GM21526 (cell line): ENCODE data around the gene GFER.

Experiments
- ATAC-seq: cut with Tn5 transposase; IDR thresholded peaks from one replicate; pipeline ENCODE4 v1.9.1; 2021; ENCODE audit warnings: moderate library complexity; ENCODE audit not compliant: unreplicated experiment, low FRiP score

The GFER gene

DNA sequence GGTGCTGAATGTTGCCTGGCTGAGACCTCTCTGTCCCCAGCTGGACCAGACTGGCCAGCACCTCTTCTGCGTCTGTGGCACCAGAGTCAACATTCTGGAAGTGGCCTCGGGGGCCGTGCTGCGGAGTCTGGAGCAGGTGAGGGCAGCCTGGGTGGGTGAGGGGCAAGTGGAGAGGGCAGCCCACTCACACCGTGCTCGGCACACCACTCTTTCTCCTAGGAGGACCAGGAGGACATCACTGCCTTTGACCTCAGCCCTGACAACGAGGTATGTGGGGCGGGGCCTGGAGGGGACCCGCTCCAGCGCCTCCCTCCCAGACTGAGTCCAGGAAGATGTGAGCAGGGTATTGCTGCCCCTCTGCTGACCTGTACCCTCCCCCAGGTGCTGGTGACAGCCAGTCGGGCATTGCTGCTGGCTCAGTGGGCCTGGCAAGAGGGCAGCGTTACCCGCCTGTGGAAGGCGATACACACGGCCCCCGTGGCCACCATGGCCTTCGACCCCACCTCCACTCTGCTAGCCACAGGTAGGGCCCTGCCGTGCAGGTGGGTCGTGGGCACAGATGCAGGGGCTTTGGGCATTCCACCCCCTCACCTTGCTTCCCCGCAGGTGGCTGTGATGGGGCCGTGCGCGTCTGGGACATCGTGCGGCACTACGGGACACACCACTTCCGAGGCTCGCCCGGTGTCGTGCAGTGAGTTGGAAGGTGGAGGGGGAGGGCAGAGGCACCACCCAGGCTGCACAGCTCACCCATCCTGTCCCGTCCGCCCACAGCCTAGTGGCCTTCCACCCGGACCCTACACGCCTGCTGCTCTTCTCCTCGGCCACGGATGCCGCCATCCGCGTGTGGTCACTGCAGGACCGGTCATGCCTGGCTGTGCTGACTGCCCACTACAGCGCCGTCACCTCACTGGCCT, 9.6 kb upstream of the GFER start:
- ATAC-seq = no peak

DNA sequence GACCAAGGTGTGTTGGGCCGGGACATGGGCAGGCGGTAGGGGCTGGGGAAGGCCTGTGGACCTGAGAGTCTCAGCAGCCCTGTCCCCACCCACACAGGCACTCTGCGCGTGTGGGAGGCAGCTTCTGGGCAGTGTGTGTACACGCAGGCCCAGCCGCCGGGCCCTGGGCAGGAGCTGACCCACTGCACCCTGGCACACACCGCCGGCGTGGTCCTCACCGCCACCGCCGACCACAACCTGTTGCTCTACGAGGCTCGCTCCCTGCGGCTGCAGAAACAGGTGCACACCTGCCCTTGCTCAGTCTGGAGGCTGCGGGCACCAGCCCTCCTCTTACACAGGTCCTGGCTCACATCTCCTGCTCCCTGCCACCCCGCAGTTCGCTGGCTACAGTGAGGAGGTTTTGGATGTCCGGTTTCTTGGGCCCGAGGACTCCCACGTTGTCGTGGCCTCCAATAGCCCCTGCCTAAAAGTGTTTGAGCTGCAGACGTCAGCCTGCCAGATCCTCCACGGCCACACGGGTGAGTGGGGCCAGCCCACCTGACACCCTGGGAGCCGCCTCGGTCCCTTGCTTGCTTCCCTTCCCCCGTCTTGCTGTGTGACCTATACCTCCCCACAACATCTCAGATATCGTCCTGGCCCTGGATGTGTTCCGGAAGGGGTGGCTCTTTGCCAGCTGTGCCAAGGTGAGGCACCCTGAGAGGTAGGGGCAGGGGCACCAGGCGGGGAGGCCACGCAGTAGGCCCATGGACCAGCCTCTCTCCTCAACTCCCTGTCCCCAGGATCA, 8.4 kb upstream of the GFER start:
- no peak for ATAC-seq

DNA sequence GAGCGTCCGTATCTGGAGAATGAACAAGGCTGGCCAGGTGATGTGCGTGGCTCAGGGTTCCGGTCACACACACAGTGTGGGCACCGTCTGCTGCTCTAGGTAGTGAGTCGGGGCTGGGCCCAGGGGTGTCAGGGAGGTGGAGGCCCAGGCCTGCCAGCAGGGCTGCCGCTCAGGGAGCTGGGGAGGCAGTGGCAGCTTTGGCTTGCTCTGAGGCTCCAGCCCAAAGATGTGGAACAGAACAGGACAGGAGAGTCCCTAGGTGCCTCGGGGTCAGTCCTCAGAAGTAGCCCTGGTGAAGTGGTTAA, 7.8 kb upstream of the GFER start:
- no peak for ATAC-seq

DNA sequence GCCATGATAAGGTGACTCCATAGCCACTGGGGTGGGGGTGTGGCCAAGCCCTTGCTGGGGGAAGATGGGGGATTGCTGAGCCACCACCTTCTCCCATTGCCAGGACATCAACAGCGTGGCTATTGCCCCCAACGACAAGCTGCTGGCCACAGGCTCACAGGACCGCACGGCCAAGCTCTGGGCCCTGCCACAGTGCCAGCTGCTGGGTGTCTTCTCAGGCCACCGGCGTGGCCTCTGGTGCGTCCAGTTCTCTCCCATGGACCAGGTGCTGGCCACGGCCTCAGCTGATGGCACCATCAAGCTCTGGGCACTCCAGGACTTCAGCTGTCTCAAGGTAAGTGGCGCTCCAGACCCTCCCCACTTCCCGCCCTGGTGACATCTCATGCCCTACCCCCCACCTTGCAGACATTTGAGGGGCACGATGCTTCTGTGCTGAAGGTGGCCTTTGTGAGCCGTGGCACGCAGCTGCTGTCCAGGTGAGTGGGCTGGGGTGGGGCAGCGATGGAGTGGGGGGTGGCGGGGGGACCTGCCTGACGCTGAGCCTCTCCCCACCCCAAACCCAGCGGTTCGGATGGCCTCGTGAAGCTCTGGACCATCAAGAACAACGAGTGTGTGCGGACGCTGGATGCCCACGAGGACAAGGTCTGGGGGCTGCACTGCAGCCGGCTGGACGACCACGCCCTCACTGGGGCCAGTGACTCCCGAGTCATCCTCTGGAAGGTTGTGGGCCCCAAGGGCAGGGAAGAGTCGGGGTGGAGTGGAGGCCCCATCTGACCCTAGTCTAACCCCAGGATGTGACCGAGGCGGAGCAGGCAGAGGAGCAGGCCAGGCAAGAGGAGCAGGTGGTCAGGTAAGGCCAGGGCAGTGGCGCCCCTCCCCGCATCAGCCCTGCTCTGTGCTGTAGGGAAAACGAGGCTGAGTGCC, 6.8 kb upstream of the GFER start:
- ATAC-seq = no peak

DNA sequence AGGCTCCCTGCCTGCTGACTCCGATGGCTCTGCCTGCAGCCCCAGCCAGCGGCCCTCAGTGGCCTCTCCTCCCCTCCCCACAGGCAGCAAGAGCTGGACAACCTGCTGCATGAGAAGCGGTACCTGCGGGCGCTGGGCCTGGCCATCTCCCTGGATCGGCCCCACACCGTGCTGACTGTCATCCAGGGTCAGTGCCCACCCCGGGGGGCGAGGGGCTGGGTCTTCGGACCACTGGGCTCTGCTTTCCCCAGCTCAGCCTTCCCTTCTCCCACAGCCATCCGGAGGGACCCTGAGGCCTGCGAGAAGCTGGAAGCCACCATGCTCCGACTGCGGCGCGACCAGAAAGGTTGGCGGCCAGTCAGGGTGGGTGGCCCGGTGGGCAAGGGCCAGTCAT, 6.1 kb upstream of the GFER start:
- ATAC-seq = no peak

DNA sequence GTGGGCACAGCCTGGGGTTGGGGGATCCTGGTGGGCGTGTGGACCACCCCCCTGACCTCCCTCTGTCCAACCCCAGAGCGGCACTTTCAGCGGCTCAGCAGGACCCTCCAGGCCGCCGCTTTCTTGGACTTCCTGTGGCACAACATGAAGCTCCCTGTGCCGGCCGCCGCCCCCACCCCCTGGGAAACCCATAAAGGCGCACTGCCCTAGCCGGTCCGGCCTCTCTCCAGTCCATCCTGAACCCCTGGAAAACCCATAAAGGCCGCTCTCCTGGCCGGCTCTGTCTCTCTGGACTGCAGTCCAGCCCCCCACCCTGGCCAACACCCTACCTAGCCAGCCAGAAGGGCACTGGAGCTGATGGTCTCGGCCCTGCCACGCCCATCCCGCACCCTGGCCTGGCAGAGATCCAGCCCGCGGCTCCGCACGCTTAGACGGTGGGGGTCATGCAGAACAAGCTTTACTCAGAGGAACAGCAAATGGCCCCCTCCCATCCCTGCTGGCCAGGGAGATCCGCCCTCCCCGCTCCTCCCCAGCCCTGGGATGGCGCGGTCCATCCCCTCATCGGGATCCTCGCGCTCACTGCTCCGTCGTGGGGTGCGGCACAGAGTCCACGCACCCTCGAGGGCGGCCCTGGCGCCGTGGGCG, 5.4 kb upstream of the GFER start:
- no peak for ATAC-seq

DNA sequence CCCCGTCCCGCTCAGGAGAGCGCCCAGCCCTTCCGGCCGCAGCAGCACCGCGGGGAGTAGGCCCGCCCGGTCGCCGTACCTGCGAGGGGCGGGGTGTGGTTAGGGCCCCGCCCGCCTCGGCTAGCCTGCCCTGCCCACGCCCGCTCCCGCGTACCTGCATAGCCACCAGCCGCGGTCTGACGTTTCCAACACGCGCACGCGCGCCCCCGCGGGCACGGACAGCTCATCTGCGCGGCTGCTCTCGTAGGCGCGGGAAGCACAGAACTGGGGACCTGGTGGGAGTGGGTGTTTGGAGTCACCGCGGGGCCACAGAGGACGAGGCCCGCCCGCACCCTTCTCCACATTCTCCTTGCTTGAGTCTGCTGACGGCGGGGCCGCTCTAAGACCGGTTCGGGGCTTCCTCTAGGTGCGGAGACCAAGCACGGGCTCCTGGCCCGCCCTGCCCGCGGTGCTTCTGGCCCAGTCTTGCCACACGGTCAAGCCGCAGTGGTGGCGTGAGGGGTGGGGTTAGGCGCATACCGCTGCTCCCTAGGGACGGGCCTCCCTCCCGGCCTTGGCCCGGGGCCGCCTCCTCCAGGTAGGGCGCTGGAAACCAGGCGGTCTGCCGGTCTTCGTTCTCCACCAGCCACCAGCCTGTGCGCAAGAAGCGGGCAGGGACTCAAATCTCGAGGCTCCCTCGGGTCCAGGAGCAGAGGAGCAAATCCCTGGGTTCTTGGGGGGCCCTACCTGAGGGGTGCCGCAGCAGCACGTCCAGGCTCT, 4.5 kb upstream of the GFER start:
- ATAC-seq = no peak

DNA sequence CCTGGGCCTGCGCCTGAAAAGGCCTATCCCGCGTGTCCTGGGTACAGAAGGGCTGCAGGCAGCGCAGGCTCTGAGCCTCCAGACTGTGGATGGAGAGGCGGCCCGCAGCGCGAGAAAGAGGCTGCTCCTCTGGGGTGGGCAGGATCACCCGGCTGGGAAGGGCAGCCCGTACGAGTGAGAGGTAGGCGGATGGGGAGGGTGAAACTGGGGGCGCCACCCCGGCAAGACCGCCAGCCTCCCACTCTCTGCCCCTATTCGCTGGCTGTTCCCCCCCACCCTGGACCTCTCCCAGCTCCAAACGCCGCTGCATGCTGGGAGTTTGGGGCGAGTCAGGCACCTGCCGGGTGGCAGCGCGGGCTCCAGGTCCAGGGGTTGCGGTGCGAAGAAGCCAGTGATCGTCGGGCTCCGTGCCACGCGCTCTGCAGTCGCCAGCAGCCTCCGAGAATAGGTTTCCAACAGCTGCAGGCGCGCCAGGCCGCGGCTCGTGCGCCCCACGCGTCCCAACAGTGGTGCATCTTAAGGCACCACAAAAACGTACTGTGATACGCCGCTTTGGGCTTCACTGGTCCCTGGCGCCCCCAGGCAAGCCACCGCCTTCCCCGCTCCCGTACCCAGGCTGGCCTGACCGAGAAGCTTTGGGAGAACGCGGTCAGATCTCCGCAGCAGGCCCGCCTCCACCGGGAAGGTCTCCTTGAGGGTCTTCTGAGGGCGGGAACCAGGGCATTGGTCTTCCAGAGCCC, 3.8 kb upstream of the GFER start:
- ATAC-seq = no peak

DNA sequence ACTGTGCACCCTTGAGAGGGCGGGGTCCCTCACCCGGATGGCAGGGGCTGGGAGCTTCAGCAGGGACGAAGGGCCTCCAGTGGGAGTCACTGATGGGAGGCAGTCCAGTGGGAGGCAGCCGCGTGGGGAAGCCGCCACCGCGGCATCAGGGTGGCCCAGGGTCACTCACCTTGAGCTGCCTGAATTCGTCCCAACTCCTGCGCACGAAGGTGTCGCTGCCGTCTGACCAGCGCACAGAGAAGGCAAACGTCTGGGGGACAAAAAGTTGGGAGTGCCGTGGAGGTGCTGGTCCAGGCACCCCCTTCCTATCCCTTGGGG, 3.3 kb upstream of the GFER start:
- ATAC-seq = no peak

DNA sequence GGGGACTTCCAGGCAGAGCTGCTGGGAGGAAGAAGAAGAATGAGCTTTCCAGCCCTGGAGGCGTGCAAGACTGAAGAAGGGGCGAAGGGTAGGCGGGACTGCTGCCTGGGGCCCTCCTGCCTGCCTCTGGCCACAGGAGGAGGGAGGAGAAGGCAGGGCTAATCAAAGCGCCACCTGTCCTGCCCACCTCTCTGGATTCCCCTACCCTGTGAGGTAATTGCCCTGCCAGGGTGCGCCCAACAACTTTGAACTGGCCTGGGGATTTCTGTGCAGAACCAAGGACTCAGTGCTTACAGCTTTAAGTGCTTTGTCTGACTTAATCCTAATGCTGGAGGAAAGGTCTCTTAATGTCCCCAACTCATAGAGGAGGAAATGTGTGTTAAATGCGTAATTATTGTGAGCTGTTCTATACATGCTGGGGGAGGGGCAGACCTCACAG, 2.6 kb upstream of the GFER start, which contains the start of gene NOXO1:
Gene NOXO1, minus strand, starts transcription at position 72 of the 439 bp plus-strand sequence. CDS start 290 bp downstream, outside the sequence.
- no peak for ATAC-seq

DNA sequence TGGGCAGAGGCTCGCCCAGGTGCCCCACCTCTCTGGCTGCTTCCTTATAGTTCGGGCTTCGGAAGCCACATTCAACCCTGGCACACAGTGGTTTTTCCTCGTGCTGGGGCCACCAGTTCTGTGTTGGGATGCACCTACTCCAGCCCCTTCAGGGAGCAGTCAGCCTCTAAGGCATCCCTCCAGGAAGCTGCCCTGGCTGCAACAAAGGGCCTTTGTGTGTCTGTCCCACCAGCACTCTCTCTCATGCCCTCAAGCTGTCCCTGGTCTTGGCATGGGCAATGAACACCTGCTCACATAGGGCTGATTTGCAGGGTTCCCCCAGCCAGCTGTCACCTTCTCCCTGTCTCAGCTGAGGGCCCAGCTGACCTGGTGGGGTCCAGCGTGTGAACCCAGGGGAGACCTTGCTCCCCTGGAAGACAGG, 2.0 kb upstream of the GFER start:
- no peak for ATAC-seq

DNA sequence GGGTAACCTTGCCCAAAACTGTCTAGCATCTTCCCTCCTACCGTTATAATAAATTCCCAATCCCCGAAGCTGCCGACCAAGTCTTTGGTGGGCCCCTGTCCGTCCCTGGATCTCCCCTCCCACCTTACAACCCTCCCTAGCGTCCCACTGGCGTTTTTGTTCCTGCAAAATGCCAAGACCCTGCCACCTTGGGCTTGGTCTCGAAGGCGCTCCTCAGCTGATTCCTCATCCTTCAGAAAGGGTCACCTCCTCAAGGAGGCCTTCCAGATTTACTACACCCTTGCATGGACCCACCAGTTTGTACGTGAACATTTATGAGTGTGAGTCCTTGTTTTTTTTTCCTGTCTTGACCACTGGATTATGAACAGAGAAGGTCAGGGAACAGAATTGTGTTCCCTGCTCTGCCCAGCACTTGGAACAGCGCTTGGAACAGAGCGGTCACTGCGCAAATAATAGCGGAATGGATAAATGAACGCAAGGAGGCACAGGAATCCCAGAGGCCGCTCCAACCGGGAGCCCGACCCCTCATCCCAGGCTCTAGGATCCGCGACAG, 926 bp upstream of the GFER start:
- ATAC-seq = no peak

DNA sequence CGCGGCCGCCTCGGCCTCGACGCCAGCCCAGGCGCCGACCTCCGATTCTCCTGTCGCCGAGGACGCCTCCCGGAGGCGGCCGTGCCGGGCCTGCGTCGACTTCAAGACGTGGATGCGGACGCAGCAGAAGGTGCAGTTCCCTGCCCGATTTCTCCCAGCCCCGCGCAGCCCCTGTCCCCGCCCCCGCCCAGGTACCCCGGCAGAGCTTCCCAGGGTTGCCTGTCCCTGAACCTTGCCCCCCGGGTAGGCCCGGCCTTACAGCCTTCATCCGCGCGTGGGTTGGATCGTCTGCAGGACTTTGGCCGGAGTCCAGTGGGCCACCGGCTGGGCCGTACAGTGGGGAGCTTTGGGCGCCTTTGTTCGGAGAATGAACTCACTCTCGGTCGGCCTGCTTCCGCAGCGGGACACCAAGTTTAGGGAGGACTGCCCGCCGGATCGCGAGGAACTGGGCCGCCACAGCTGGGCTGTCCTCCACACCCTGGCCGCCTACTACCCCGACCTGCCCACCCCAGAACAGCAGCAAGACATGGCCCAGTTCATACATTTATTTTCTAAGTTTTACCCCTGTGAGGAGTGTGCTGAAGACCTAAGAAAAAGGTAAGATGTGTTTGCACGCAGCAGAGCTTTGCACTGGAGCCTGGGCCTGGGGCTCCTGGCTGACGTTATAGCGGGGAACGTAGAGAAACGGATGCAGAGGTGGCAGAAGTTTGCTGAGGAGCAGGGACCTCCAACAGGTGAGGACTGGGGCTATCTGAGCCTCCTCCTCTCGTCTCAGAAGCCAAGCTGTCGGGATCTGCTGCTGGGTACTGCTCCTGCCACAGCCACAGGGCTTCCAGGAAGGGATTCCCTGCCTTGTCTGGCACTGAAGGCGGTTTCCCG, 593 bp downstream of the GFER start:
- no peak for ATAC-seq

DNA sequence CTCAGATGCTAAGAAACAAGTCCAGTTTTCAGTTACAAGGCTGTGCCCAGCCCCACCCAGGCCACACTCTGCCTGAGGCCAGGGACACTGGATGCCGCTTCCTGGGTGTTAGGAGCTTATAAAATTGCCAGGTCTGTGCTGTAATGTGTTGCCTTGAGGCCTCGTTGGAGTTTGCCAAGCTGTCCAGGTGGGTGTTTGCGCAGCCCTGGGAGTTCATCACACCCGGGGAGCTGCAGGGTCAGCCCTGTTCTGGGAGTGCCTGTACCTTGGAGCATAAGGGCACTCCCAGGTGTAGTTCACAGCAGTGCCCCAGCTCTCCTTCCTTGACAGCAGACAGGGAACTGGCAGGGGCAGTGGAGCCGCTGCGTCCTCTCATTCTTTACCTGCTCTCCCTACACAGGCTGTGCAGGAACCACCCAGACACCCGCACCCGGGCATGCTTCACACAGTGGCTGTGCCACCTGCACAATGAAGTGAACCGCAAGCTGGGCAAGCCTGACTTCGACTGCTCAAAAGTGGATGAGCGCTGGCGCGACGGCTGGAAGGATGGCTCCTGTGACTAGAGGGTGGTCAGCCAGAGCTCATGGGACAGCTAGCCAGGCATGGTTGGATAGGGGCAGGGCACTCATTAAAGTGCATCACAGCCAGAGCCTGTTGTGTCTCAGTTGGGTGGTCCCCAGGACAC, 1.6 kb downstream of the GFER start:
- ATAC-seq = no peak

DNA sequence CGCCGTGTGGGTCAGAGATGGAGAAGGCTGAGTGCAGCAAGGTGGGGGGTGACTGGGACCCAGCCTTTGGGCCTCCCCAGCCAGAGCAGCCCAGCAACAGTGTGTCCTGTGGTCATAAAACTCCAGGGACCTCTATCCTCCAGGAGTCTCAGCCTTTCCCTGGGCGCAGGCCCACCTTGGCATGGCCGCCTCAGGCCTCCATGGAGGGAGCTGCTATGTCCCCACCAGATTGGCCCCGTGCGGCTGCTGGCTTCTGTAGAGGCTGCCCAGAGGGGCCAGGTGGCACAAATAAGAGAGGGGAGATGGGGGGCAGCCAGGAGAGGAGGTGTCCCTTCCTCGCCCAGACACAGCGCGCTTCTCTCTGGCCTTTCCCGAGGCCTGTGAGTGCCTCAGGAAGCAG, 3.2 kb downstream of the GFER start:
- no peak for ATAC-seq

DNA sequence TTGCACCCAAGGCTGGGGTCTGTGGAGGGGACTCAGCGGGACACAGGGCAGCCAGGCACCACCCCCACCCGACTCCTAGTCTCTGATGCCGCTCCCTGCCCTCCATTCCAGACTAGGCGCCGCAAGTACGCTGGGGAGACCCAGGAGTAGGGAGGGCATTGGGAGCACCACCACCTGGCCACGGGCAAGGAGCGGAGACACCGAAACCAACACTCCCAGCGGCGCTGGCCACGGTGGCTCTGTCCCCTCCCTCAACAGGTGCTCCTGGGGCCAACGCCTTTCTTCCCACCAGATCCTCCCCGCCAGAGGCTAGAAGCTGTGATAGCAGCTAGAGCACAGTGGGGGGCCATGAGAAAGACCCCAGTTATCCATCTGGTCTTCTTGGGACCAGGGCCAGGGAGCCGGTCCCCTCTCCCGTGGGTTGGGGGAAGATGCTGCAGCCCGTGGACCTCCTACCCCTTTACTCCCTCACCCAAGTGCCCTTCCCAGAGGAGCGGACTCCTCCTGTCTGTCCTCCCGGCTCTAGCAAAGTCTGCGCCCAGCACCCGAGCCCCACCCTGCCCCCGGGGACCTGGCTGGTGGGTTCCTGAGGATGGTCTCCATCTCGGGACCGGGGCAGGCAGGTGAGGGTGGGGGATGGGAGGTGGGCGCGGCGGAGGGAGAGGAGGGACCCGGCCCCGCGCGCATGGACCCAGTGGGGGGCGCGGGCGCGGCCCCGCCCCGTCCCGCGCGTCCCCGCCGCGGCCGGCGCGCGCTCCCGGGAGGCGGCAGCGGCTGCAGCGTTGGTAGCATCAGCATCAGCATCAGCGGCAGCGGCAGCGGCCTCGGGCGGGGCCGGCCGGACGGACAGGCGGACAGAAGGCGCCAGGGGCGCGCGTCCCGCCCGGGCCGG, 5.5 kb downstream of the GFER start, which contains the start of gene SYNGR3:
Gene SYNGR3, plus strand, starts transcription at position 762 of the 892 bp plus-strand sequence. CDS start 133 bp downstream, outside the sequence.
- ATAC-seq = no peak
